OCI-LY3 (cell line): ENCODE data around the gene PLD6.

Experiments used
- H2AFZ ChIP-seq: fragments of 200-600, 300-600 bp; shearing (Covaris generic); 2 replicates; pipeline ENCODE4 v1.6.0; 2014; ENCODE audit warnings: antibody characterized with exemption, low read depth, low read length
- H3K27ac ChIP-seq: fragments of 200-600, 300-600 bp; sonication (generic); 2 replicates; pipeline ENCODE4 v1.5.1; 2014; ENCODE audit warnings: mild to moderate bottlenecking, low read length, moderate library complexity, mixed read lengths
- H3K27me3 ChIP-seq: fragments of 200-600, 300-600 bp; sonication (generic); 2 replicates; pipeline ENCODE4 v1.6.1; 2014; ENCODE audit warnings: low read depth, low read length, mixed read lengths
- H3K36me3 ChIP-seq: fragments of 200-600, 300-600 bp; sonication (generic); replicated peaks from 2 replicates; pipeline ENCODE3; 2014; ENCODE audit warnings: low read depth, low read length, mixed read lengths
- H3K4me1 ChIP-seq: fragments of 300-600, 200-600 bp; sonication (generic); 2 replicates; pipeline ENCODE4 v1.6.1; 2014; ENCODE audit warnings: low read length, mixed read lengths
- H3K4me2 ChIP-seq: fragments of 200-600, 300-600 bp; sonication (generic); 2 replicates; pipeline ENCODE4 v1.6.1; 2014; ENCODE audit warnings: low read length, mixed read lengths
- H3K4me3 ChIP-seq: fragments of 300-600, 200-600 bp; sonication (generic); 2 replicates; pipeline ENCODE4 v1.5.1; 2014; ENCODE audit warnings: antibody characterized with exemption, mild to moderate bottlenecking, low read length, moderate library complexity
- H3K79me2 ChIP-seq: fragments of 300-600, 200-600 bp; shearing (Covaris generic); 2 replicates; pipeline ENCODE4 v1.6.1; 2014; ENCODE audit warnings: mild to moderate bottlenecking, low read length, mixed read lengths
- H3K9ac ChIP-seq: fragments of 300-600, 200-600 bp; shearing (Covaris generic); 2 replicates; pipeline ENCODE4 v1.6.0; 2014; ENCODE audit warnings: mild to moderate bottlenecking, low read length, moderate library complexity
- H3K9me3 ChIP-seq: fragments of 200-600, 300-600 bp; shearing (Covaris generic); 2 replicates; pipeline ENCODE4 v1.6.1; 2014; ENCODE audit warnings: low read length, mixed read lengths; ENCODE audit not compliant: insufficient read depth
- H4K20me1 ChIP-seq: fragments of 200-600, 300-600 bp; sonication (generic); 2 replicates; pipeline ENCODE4 v1.6.1; 2016; ENCODE audit warnings: low read length, mixed read lengths; ENCODE audit not compliant: insufficient read depth
- CTCF ChIP-seq: fragments of 200-600, 300-600 bp; sonication (generic); IDR thresholded peaks from 2 replicates; pipeline ENCODE4 v1.5.1; 2014; ENCODE audit warnings: antibody characterized with exemption, low read length, low read depth
- EZH2phosphoT487 ChIP-seq: fragments of 200-600 bp; shearing (Covaris generic); IDR thresholded peaks from 2 replicates; pipeline ENCODE4 v1.6.1; 2018; ENCODE audit warnings: antibody characterized with exemption, mixed run types, low read depth

PLD6 gene

DNA sequence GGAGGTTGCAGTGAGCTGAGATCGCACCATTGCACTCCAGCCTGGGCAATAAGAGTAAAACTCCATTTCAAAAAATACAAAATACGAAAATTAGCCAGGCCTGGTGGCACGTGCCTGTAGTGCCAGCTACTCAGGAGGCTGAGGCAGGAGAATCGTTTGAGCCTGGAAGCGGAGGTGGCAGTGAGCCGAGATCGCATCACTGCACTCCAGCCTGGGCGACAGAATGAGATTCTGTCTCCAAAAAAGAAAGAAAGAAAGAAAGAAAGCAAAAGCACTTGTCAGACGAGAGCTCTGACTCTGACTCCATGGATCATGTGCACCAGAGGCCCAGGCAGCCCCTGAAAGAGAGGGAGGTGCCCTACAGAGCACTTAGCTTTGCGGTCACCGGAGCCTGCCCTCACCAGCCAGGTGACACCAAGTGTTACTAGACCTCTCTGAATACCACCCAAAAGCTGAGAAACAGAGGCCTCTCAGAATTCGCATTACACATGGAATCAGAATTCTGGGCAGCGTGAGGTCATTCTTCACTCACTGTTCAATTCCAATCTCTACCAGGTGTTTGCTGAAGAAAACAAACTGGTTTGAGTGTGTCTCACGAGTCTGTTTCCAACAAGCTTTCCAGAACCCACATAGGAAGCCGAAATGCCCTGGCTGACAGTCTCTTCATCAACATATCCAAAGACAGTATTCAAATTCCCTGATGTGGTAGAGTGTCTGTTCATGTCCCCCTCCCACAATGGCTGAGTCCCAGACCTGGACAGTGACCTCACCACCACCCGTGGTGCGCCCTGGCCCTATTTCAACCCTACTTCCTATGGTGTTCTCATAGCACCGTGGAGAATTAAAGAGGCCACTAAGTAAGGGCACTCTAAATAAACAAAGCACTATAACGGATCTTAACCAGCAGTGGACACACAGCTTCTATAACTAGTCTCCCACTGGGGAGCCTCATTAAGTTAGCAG is 29.4 kb upstream of the PLD6 start:
- H3K9me3 ChIP-seq, result no peaks in the 10 kb centered on the region
- H3K36me3 ChIP-seq, result no peaks in the 10 kb centered on the region
- TF ChIP-seq EZH2phosphoT487 (no peak), CTCF (no peak)
- H4K20me1 ChIP-seq, result peaks cover 11% of the 10 kb centered on the region
- H3K4me3 ChIP-seq, result peak overlapping the region; percentile 97
- no peak overlapping the region for H2AFZ ChIP-seq
- H3K79me2 ChIP-seq, result peaks cover 37% of the 10 kb centered on the region
- H3K27me3 ChIP-seq, result no peaks in the 10 kb centered on the region
- H3K9ac ChIP-seq, result peak overlapping the region; percentile 96
- peak overlapping the region; percentile 98 for H3K4me2 ChIP-seq
- H3K4me1 ChIP-seq, result peaks cover 13% of the 10 kb centered on the region
- H3K27ac ChIP-seq, result no peak overlapping the region

DNA sequence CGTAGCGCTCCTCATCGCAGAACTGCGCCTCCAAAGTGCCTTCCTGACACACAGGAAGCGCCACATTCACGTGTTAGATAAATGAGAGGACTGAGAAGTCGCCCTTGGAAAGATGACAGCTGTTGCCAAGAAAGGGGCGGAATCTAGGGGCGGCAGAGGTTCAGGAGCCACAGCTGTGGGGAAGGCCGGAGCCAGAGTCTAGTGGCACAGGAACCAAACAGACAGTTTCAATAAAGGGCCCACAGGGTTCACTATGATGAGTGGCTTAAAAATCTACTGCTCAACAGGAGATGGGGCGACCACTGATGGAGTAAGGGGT is 26.1 kb upstream of the PLD6 start:
- no peak overlapping the region for H3K27ac ChIP-seq
- no peak overlapping the region for H3K9ac ChIP-seq
- no peak overlapping the region for H2AFZ ChIP-seq
- H3K9me3 ChIP-seq, result no peaks in the 10 kb centered on the region
- TF ChIP-seq CTCF (no peak), EZH2phosphoT487 (no peak)
- H3K4me3 ChIP-seq, result no peak overlapping the region
- no peaks in the 10 kb centered on the region for H3K36me3 ChIP-seq
- H3K79me2 ChIP-seq, result peaks cover 37% of the 10 kb centered on the region
- H3K27me3 ChIP-seq, result no peaks in the 10 kb centered on the region
- H3K4me2 ChIP-seq, result no peak overlapping the region
- H3K4me1 ChIP-seq, result peaks cover 10% of the 10 kb centered on the region
- peaks cover 11% of the 10 kb centered on the region for H4K20me1 ChIP-seq

GRCh38 chr17:17231621-17232302 is 25.6 kb upstream of the PLD6 start:
- peaks cover 11% of the 10 kb centered on the region for H4K20me1 ChIP-seq
- no peak overlapping the region for H3K9ac ChIP-seq
- H3K9me3 ChIP-seq, result no peaks in the 10 kb centered on the region
- no peak overlapping the region for H3K4me3 ChIP-seq
- peaks cover 34% of the 10 kb centered on the region for H3K79me2 ChIP-seq
- H3K4me1 ChIP-seq, result peaks cover 10% of the 10 kb centered on the region
- no peak overlapping the region for H2AFZ ChIP-seq
- TF ChIP-seq CTCF, result no peak
- TF ChIP-seq EZH2phosphoT487, result no peak
- no peaks in the 10 kb centered on the region for H3K36me3 ChIP-seq
- no peak overlapping the region for H3K27ac ChIP-seq
- no peaks in the 10 kb centered on the region for H3K27me3 ChIP-seq
- H3K4me2 ChIP-seq, result no peak overlapping the region
